Measurements from ENCODE around the gene VPS26B.
"Not testable (repeated sequence)": the region's sequence is repeated elsewhere in the genome, so short reads cannot be mapped to it uniquely, and the experiment has no call there.

VPS26B gene

GRCh38 chr11:134223836-134224709, at the start of gene VPS26B, which contains the start of gene NCAPD3:
Gene VPS26B (plus strand): TSS chr11:134224671. CDS start chr11:134225123, 452 bp downstream.
Gene NCAPD3 (minus strand): TSS chr11:134223967. CDS start chr11:134223926, 41 bp downstream.
- DNase-seq: peak; percentile 61 to 98 (median 93)

- peak in 15 of 58 donors; percentile 9 to 61 (median 33) for DNase-seq
Observed at GRCh38 chr11:134176284-134176683, 48.2 kb upstream of the VPS26B start.

- DNase-seq: no peak
Observed at GRCh38 chr11:134178032-134178674, 46.3 kb upstream of the VPS26B start.

- DNase-seq: no peak
Observed at GRCh38 chr11:134181707-134182106, 42.8 kb upstream of the VPS26B start.

GRCh38 chr11:134188092-134188491, 36.4 kb upstream of the VPS26B start:
- DNase-seq: not testable (repeated sequence)

GRCh38 chr11:134196756-134197155, 27.7 kb upstream of the VPS26B start:
- DNase-seq: no peak

- DNase-seq: no peak
Observed at GRCh38 chr11:134199531-134199930, 24.9 kb upstream of the VPS26B start.

GRCh38 chr11:134200688-134201087, 23.8 kb upstream of the VPS26B start:
- no peak for DNase-seq

- no peak for DNase-seq
Observed at GRCh38 chr11:134202661-134203060, 21.8 kb upstream of the VPS26B start.

GRCh38 chr11:134205729-134206128, 18.7 kb upstream of the VPS26B start:
- no peak for DNase-seq

GRCh38 chr11:134206185-134206584, 18.3 kb upstream of the VPS26B start:
- no peak for DNase-seq

GRCh38 chr11:134207538-134208239, 16.8 kb upstream of the VPS26B start:
- no peak for DNase-seq

GRCh38 chr11:134215836-134216235, 8.6 kb upstream of the VPS26B start:
- DNase-seq: no peak

- DNase-seq: no peak
Observed at GRCh38 chr11:134216816-134217215, 7.7 kb upstream of the VPS26B start.

GRCh38 chr11:134223121-134223520, 1.4 kb upstream of the VPS26B start:
- DNase-seq: no peak

- DNase-seq: peak in 56 of 58 donors; percentile 8 to 82 (median 58)
Observed at GRCh38 chr11:134224710-134225664, 516 bp downstream of the VPS26B start.

- DNase-seq: no peak
Observed at GRCh38 chr11:134226806-134227325, 2.4 kb downstream of the VPS26B start.

- DNase-seq: no peak
Observed at GRCh38 chr11:134228625-134229024, 4.2 kb downstream of the VPS26B start.

GRCh38 chr11:134229126-134229790, 4.8 kb downstream of the VPS26B start:
- no peak for DNase-seq

- DNase-seq: no peak
Observed at GRCh38 chr11:134230339-134230738, 5.9 kb downstream of the VPS26B start.

Data from anterior cingulate cortex (tissue), 58 donors.